ENCODE data around the gene GJA10.

DNA sequence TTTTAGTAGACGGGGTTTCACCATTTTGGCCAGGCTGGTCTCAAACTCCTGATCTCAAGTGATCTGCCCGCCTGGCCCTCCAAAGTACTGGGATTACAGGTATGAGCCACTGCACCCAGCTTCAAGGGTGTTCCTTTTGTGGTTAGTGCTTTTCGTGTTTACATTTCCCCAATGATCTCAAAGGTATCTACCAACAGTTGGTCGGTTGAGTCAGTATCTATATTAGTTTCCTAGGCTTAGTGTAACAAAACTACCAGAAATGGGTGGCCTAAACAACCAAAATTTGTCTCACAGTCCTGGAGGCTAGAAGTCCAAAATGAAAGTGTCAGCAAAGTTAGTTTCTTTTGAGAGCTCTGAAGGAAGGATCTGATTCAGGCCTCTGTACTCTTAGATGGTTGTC lies 34.5 kb upstream of the GJA10 start:
- TF ChIP-seq, protein P1, sequence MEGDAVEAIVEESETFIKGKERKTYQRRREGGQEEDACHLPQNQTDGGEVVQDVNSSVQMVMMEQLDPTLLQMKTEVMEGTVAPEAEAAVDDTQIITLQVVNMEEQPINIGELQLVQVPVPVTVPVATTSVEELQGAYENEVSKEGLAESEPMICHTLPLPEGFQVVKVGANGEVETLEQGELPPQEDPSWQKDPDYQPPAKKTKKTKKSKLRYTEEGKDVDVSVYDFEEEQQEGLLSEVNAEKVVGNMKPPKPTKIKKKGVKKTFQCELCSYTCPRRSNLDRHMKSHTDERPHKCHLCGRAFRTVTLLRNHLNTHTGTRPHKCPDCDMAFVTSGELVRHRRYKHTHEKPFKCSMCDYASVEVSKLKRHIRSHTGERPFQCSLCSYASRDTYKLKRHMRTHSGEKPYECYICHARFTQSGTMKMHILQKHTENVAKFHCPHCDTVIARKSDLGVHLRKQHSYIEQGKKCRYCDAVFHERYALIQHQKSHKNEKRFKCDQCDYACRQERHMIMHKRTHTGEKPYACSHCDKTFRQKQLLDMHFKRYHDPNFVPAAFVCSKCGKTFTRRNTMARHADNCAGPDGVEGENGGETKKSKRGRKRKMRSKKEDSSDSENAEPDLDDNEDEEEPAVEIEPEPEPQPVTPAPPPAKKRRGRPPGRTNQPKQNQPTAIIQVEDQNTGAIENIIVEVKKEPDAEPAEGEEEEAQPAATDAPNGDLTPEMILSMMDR (IDR thresholded peaks at IDR 0.05) = no peak
- no peak for TF ChIP-seq POLR2AphosphoS5 (IDR thresholded peaks at IDR 0.05)
- TF ChIP-seq POLR2A (IDR thresholded peaks at IDR 0.05) = no peak
- no peak for TF ChIP-seq EP300 (IDR thresholded peaks at IDR 0.05)
